Measurements from ENCODE around the gene MTHFSD. TPM values are rescaled to one million over a fixed set of nuclear protein-coding genes. Genes with fewer than 3 reads are reported as not detected.

MTHFSD gene
- total and polyA plus RNA-seq, 11 donors = 3.9 to 17.0 (median 11.4) TPM

DNA sequence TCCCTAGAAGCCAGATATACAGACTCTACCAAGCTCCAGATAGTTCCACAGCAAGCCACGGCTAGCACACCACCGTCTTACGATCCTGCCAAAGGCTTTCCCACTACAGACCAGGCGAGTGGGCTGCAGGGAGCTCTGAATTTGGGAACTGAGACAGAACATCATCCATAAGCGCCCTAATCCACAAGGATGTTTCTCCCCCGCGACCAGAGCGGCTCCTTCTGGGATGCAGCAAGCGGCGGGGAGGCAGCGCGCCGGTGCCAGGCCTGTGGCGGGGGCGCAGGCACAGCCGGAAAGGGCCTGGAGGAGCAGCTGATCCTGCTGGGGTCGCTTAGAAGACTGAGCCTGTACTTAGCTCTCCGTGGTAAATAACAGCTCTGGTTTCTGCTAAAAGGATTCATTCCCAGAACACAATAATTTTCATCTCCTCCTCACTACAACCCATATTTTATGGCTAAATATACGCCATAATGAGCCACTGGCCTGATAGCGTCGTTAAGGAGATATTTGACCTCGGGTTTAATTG lies 60.9 kb downstream of the MTHFSD start:
- peaks cover 0 to 35% (median 10%) of the 10 kb centered on the region in 12 donors for H3K4me1 ChIP-seq
- peaks cover 0 to 6% (median 0%) of the 10 kb centered on the region in 12 donors for H3K9me3 ChIP-seq
- no peak overlapping the region for H3K4me3 ChIP-seq
- H3K27ac ChIP-seq = peak overlapping the region in 1 of 12 donors; percentile 97
- intact Hi-C loops (cut with DNase I) = no loop called here
- WGBS, 4 donors = 6 to 14% (median 10%) methylated on average over 12 to 22 of the region's 22 CpGs
- TF ChIP-seq POLR2A (IDR thresholded peaks at IDR 0.05) (no peak), CTCF (IDR thresholded peaks at IDR 0.05) (no peak)
- ATAC-seq (no peak), DNase-seq (no peak)
- peaks cover 60 to 99% (median 97%) of the 10 kb centered on the region in 9 donors for H3K27me3 ChIP-seq
- no peaks in the 10 kb centered on the region for H3K36me3 ChIP-seq

GRCh38 chr16:86492961-86493629 lies 61.9 kb downstream of the MTHFSD start:
- WGBS, 4 donors = 21 to 42% (median 29%) methylated on average over 9 of the region's 9 CpGs
- peaks cover 0 to 6% (median 0%) of the 10 kb centered on the region in 12 donors for H3K9me3 ChIP-seq
- TF ChIP-seq POLR2A (IDR thresholded peaks at IDR 0.05) (no peak), CTCF (IDR thresholded peaks at IDR 0.05) (no peak)
- intact Hi-C loops (cut with DNase I) = no loop called here
- peak overlapping the region in 1 of 12 donors; percentile 97 for H3K27ac ChIP-seq
- no peak for DNase-seq
- peaks cover 0 to 26% (median 5%) of the 10 kb centered on the region in 12 donors for H3K4me1 ChIP-seq
- no peak overlapping the region for H3K4me3 ChIP-seq
- H3K27me3 ChIP-seq = peaks cover 51 to 99% (median 97%) of the 10 kb centered on the region in 9 donors
- no peaks in the 10 kb centered on the region for H3K36me3 ChIP-seq
- no peak for ATAC-seq

DNA sequence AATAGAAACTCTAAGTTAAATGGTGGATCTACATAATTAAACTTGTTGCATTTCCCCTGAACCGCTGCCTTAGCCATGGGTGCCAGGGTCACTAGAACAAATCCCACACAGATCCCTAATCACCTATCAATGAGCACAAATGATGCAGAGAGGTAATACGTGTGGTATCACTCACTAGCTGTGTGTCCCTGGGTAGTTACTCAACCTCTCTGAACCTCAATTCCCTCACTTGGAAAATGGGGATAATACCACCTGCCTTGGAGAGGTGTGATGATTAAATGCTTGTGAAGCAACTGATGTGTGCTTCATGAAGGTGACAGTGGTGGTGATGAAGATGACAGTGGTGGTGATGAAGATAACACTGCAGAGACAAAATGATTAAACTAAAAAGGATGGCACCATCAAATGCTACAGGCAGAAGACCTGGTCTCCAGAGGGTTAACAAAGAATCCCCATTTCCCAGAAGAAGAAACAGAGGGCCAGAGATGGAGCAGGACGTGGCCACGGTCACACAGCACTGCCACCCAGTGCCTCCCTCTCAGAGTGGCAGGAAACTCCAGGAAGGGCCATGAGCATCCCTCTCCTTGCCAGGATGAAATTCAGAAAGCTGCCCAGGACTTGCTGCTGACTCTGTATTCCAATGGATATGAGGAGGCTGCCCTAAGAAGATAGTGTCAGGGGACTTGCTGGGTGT lies 62.6 kb downstream of the MTHFSD start:
- Histone ChIP-seq H3K4me3 (no peak overlapping the region), H3K27ac (peak overlapping the region in 1 of 12 donors; percentile 97), H3K27me3 (peaks cover 44 to 99% (median 97%) of the 10 kb centered on the region in 9 donors), H3K4me1 (peaks cover 0 to 22% (median 5%) of the 10 kb centered on the region in 12 donors), H3K36me3 (no peaks in the 10 kb centered on the region), H3K9me3 (peaks cover 0 to 6% (median 0%) of the 10 kb centered on the region in 12 donors)
- ATAC-seq = no peak
- TF ChIP-seq POLR2A (IDR thresholded peaks at IDR 0.05) (no peak), CTCF (IDR thresholded peaks at IDR 0.05) (no peak)
- WGBS, 4 donors = 60 to 72% (median 61%) methylated on average over 4 of the region's 4 CpGs
- no peak for DNase-seq
- intact Hi-C loops (cut with DNase I) = no loop called here

GRCh38 chr16:86491640-86492023 lies 63.4 kb downstream of the MTHFSD start:
- Histone ChIP-seq H3K27ac (peak overlapping the region in 1 of 12 donors; percentile 97), H3K27me3 (peaks cover 40 to 99% (median 91%) of the 10 kb centered on the region in 9 donors), H3K4me3 (no peak overlapping the region), H3K9me3 (peaks cover 0 to 6% (median 0%) of the 10 kb centered on the region in 12 donors), H3K4me1 (peaks cover 0 to 15% (median under 1%) of the 10 kb centered on the region in 12 donors), H3K36me3 (no peaks in the 10 kb centered on the region)
- DNase-seq = no peak
- no peak for TF ChIP-seq POLR2A (IDR thresholded peaks at IDR 0.05)
- no peak for TF ChIP-seq CTCF (IDR thresholded peaks at IDR 0.05)
- no peak for ATAC-seq
- intact Hi-C loops (cut with DNase I) = no loop called here
- 75 to 80% (median 78%) methylated on average over 7 of the region's 7 CpGs for WGBS, 4 donors
